ENCODE data around the gene TMED6.

TMED6 gene

GRCh38 chr16:69316595-69317034 is 35.0 kb downstream of the TMED6 start:
- no CpG with 5 or more reads among the region's 17 CpGs for WGBS, 2 donors (ENCODE audit: extremely low coverage in 2 of 2, insufficient read length in 2 of 2, insufficient replicate concordance in 1 of 2)
- Histone ChIP-seq H3K18ac (ENCODE audit: low read length) (no peak overlapping the region), H4K91ac (ENCODE audit: low read depth, low read length, poor library complexity) (no peak overlapping the region), H2BK15ac (ENCODE audit: low read length) (no peak overlapping the region), H2BK12ac (ENCODE audit: low read length) (peak overlapping the region; percentile 16), H3K4me1 (ENCODE audit: control insufficient read depth in 2 of 2, insufficient read depth in 1 of 2, low read depth in 1 of 2, low read length in 2 of 2) (peaks cover 2% of the 10 kb centered on the region in 2 donors), H3K79me1 (ENCODE audit: low read depth, low read length) (peaks cover 16% of the 10 kb centered on the region), H3K36me3 (replicated peaks in 1 of 2; ENCODE audit: control insufficient read depth in 2 of 2, insufficient read depth in 2 of 2, low read length in 2 of 2) (peaks cover 63 to 85% of the 10 kb centered on the region in 2 donors), H2AFZ (ENCODE audit: low read length) (no peak overlapping the region), H2BK120ac (ENCODE audit: low read depth, low read length) (no peak overlapping the region), H3K9me3 (replicated peaks in 1 of 2; ENCODE audit: control insufficient read depth in 2 of 2, insufficient read depth in 1 of 2, low read depth in 1 of 2, low read length in 2 of 2) (no peaks in the 10 kb centered on the region), H4K8ac (ENCODE audit: low read depth, low read length) (no peak overlapping the region), H2BK5ac (ENCODE audit: low read length) (peak overlapping the region; percentile 39), H3K27ac (replicated peaks; ENCODE audit: low read length) (no peak overlapping the region), H3K23ac (ENCODE audit: low read depth, low read length, poor library complexity) (peak overlapping the region; percentile 89), H3K4me3 (ENCODE audit: low read length in 2 of 2) (peak overlapping the region in 1 of 2 donors; percentile 20), H2AK5ac (ENCODE audit: low read depth, low read length) (no peak overlapping the region), H3K14ac (ENCODE audit: low read length) (no peak overlapping the region), H3K27me3 (ENCODE audit: control insufficient read depth in 3 of 3, insufficient read depth in 3 of 3, low read depth in 1 of 3, low read length in 3 of 3) (no peaks in the 10 kb centered on the region), H3K4ac (ENCODE audit: low read length) (no peak overlapping the region), H3K4me2 (ENCODE audit: insufficient read depth, low read length, poor library complexity, severe bottlenecking) (no peak overlapping the region), H3K9ac (ENCODE audit: low read depth, low read length, poor library complexity) (peak overlapping the region; percentile 12)
- no peak for DNase-seq (ENCODE audit: low spot score)

GRCh38 chr16:69315486-69316311 is 35.9 kb downstream of the TMED6 start:
- Histone ChIP-seq H3K4me3 (ENCODE audit: low read length in 2 of 2) (no peak overlapping the region), H3K36me3 (replicated peaks in 1 of 2; ENCODE audit: control insufficient read depth in 2 of 2, insufficient read depth in 2 of 2, low read length in 2 of 2) (peaks cover 54 to 76% of the 10 kb centered on the region in 2 donors), H3K27ac (replicated peaks; ENCODE audit: low read length) (no peak overlapping the region)

GRCh38 chr16:69314534-69314933 is 37.1 kb downstream of the TMED6 start:
- Histone ChIP-seq H3K4me2 (ENCODE audit: insufficient read depth, low read length, poor library complexity, severe bottlenecking) (no peak overlapping the region), H3K9me3 (replicated peaks in 1 of 2; ENCODE audit: control insufficient read depth in 2 of 2, insufficient read depth in 1 of 2, low read depth in 1 of 2, low read length in 2 of 2) (no peaks in the 10 kb centered on the region), H3K27ac (replicated peaks; ENCODE audit: low read length) (no peak overlapping the region), H3K14ac (ENCODE audit: low read length) (no peak overlapping the region), H3K4ac (ENCODE audit: low read length) (no peak overlapping the region), H2BK12ac (ENCODE audit: low read length) (no peak overlapping the region), H3K23ac (ENCODE audit: low read depth, low read length, poor library complexity) (no peak overlapping the region), H4K8ac (ENCODE audit: low read depth, low read length) (no peak overlapping the region), H2AFZ (ENCODE audit: low read length) (no peak overlapping the region), H3K18ac (ENCODE audit: low read length) (no peak overlapping the region), H2AK5ac (ENCODE audit: low read depth, low read length) (no peak overlapping the region), H3K27me3 (ENCODE audit: control insufficient read depth in 3 of 3, insufficient read depth in 3 of 3, low read depth in 1 of 3, low read length in 3 of 3) (no peaks in the 10 kb centered on the region), H3K79me1 (ENCODE audit: low read depth, low read length) (peaks cover 20% of the 10 kb centered on the region), H2BK5ac (ENCODE audit: low read length) (no peak overlapping the region), H2BK120ac (ENCODE audit: low read depth, low read length) (no peak overlapping the region), H2BK15ac (ENCODE audit: low read length) (no peak overlapping the region), H4K91ac (ENCODE audit: low read depth, low read length, poor library complexity) (no peak overlapping the region), H3K4me1 (ENCODE audit: control insufficient read depth in 2 of 2, insufficient read depth in 1 of 2, low read depth in 1 of 2, low read length in 2 of 2) (peaks cover 2% of the 10 kb centered on the region in 2 donors), H3K4me3 (ENCODE audit: low read length in 2 of 2) (no peak overlapping the region), H3K36me3 (replicated peaks in 1 of 2; ENCODE audit: control insufficient read depth in 2 of 2, insufficient read depth in 2 of 2, low read length in 2 of 2) (peaks cover 42 to 64% of the 10 kb centered on the region in 2 donors), H3K9ac (ENCODE audit: low read depth, low read length, poor library complexity) (no peak overlapping the region)
- no CpG with 5 or more reads among the region's 11 CpGs for WGBS, 2 donors (ENCODE audit: extremely low coverage in 2 of 2, insufficient read length in 2 of 2, insufficient replicate concordance in 1 of 2)
- no peak for DNase-seq (ENCODE audit: low spot score)

More at GRCh38 chr16:69315486-69316311, 35.9 kb downstream of the TMED6 start:
- Histone ChIP-seq H3K14ac (ENCODE audit: low read length) (no peak overlapping the region), H3K4ac (ENCODE audit: low read length) (no peak overlapping the region), H2BK120ac (ENCODE audit: low read depth, low read length) (no peak overlapping the region), H2BK12ac (ENCODE audit: low read length) (no peak overlapping the region), H2BK5ac (ENCODE audit: low read length) (no peak overlapping the region), H3K9me3 (replicated peaks in 1 of 2; ENCODE audit: control insufficient read depth in 2 of 2, insufficient read depth in 1 of 2, low read depth in 1 of 2, low read length in 2 of 2) (no peaks in the 10 kb centered on the region), H3K9ac (ENCODE audit: low read depth, low read length, poor library complexity) (no peak overlapping the region), H4K8ac (ENCODE audit: low read depth, low read length) (no peak overlapping the region), H2AK5ac (ENCODE audit: low read depth, low read length) (no peak overlapping the region), H2AFZ (ENCODE audit: low read length) (no peak overlapping the region), H4K91ac (ENCODE audit: low read depth, low read length, poor library complexity) (no peak overlapping the region), H3K23ac (ENCODE audit: low read depth, low read length, poor library complexity) (peak overlapping the region; percentile 89), H3K79me1 (ENCODE audit: low read depth, low read length) (peaks cover 20% of the 10 kb centered on the region), H2BK15ac (ENCODE audit: low read length) (no peak overlapping the region), H3K27me3 (ENCODE audit: control insufficient read depth in 3 of 3, insufficient read depth in 3 of 3, low read depth in 1 of 3, low read length in 3 of 3) (no peaks in the 10 kb centered on the region), H3K4me1 (ENCODE audit: control insufficient read depth in 2 of 2, insufficient read depth in 1 of 2, low read depth in 1 of 2, low read length in 2 of 2) (peaks cover 2% of the 10 kb centered on the region in 2 donors), H3K4me2 (ENCODE audit: insufficient read depth, low read length, poor library complexity, severe bottlenecking) (no peak overlapping the region), H3K18ac (ENCODE audit: low read length) (no peak overlapping the region)
- DNase-seq (ENCODE audit: low spot score), result no peak
- no CpG with 5 or more reads among the region's 30 CpGs for WGBS, 2 donors (ENCODE audit: extremely low coverage in 2 of 2, insufficient read length in 2 of 2, insufficient replicate concordance in 1 of 2)

GRCh38 chr16:69313469-69313868 is 38.1 kb downstream of the TMED6 start:
- Histone ChIP-seq H3K9ac (ENCODE audit: low read depth, low read length, poor library complexity) (no peak overlapping the region), H3K14ac (ENCODE audit: low read length) (no peak overlapping the region), H2AFZ (ENCODE audit: low read length) (no peak overlapping the region)

More at GRCh38 chr16:69313469-69313868, 38.1 kb downstream of the TMED6 start:
- WGBS, 2 donors (ENCODE audit: extremely low coverage in 2 of 2, insufficient read length in 2 of 2, insufficient replicate concordance in 1 of 2), result no CpG with 5 or more reads among the region's 5 CpGs
- H2BK12ac ChIP-seq (ENCODE audit: low read length), result no peak overlapping the region
- H3K27ac ChIP-seq (replicated peaks; ENCODE audit: low read length), result no peak overlapping the region
- no peak overlapping the region for H3K4me3 ChIP-seq (ENCODE audit: low read length in 2 of 2)
- no peak for DNase-seq (ENCODE audit: low spot score)
- no peak overlapping the region for H3K18ac ChIP-seq (ENCODE audit: low read length)
- H3K4me2 ChIP-seq (ENCODE audit: insufficient read depth, low read length, poor library complexity, severe bottlenecking), result no peak overlapping the region
- peaks cover 33 to 54% of the 10 kb centered on the region in 2 donors for H3K36me3 ChIP-seq (replicated peaks in 1 of 2; ENCODE audit: control insufficient read depth in 2 of 2, insufficient read depth in 2 of 2, low read length in 2 of 2)
- no peaks in the 10 kb centered on the region for H3K27me3 ChIP-seq (ENCODE audit: control insufficient read depth in 3 of 3, insufficient read depth in 3 of 3, low read depth in 1 of 3, low read length in 3 of 3)
- no peak overlapping the region for H3K4ac ChIP-seq (ENCODE audit: low read length)
- peaks cover 21% of the 10 kb centered on the region for H3K79me1 ChIP-seq (ENCODE audit: low read depth, low read length)
- H3K9me3 ChIP-seq (replicated peaks in 1 of 2; ENCODE audit: control insufficient read depth in 2 of 2, insufficient read depth in 1 of 2, low read depth in 1 of 2, low read length in 2 of 2), result no peaks in the 10 kb centered on the region
- H2BK15ac ChIP-seq (ENCODE audit: low read length), result no peak overlapping the region
- H2BK5ac ChIP-seq (ENCODE audit: low read length), result no peak overlapping the region
- H4K91ac ChIP-seq (ENCODE audit: low read depth, low read length, poor library complexity), result no peak overlapping the region
- H3K23ac ChIP-seq (ENCODE audit: low read depth, low read length, poor library complexity), result no peak overlapping the region
- H2BK120ac ChIP-seq (ENCODE audit: low read depth, low read length), result no peak overlapping the region
- no peak overlapping the region for H4K8ac ChIP-seq (ENCODE audit: low read depth, low read length)
- no peak overlapping the region for H2AK5ac ChIP-seq (ENCODE audit: low read depth, low read length)
- H3K4me1 ChIP-seq (ENCODE audit: control insufficient read depth in 2 of 2, insufficient read depth in 1 of 2, low read depth in 1 of 2, low read length in 2 of 2), result peaks cover 2 to 4% of the 10 kb centered on the region in 2 donors

Data from neuronal stem cell (in vitro differentiated cells).